Measurements from ENCODE around the gene TRABD2B. TPM values are rescaled to one million over a fixed set of nuclear protein-coding genes. Genes with fewer than 3 reads are reported as not detected.

The TRABD2B gene
- total and polyA plus RNA-seq, 2 of the 13 experiments (the other 11 are each of a cell fraction or from before 2014, with no cell fraction given), result 0.04 TPM; not detected in 1

DNA sequence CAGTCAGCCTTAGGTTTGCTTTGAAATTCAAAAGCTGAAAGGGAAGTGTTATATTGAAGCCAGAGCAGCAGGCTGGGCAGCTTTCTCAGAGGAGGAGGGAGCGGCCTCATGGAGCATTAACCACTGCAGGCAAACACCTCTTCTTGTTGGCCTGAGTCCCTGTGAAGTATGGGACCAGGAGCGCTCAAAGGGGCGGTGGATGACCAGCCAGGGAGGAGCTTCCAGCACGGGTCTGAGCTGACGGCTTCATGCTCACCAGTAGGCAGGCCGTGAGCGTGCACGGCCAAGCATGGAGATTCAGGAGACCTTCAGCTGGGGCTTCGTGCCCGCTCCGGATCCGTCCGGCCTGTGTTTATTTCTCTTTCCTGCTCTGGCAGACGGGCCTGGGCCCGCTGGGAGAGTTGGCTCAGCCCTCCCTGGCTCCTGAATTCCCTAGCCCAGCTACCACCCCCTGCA, 245.2 kb downstream of the TRABD2B start:
- H3K4me3 ChIP-seq (replicated peaks in 1 of 3; ENCODE audit: insufficient read depth in 1 of 3, low read depth in 2 of 3, low read length in 3 of 3), result no peak overlapping the region
- ATAC-seq (no peak), DNase-seq (ENCODE audit: low spot score) (no peak), FAIRE-seq (no peak)
- no peaks in the 10 kb centered on the region for H3K36me3 ChIP-seq (replicated peaks in 1 of 2; ENCODE audit: control insufficient read depth in 1 of 2, insufficient read depth in 2 of 2, low read length in 2 of 2)
- TF ChIP-seq TFDP2 (CRISPR knock-in tag; IDR thresholded peaks at IDR 0.05), result no peak
- 0 out of 2 replicates have a peak, but pooled peaks have one; percentile 14 for TF ChIP-seq ZNF687 (CRISPR knock-in tag; IDR thresholded peaks at IDR 0.05)
- H3K9ac ChIP-seq (ENCODE audit: insufficient read depth, low read depth, low read length), result no peak overlapping the region
- no peaks in the 10 kb centered on the region for H3K9me3 ChIP-seq (ENCODE audit: low read length)
- H3K4me1 ChIP-seq (ENCODE audit: insufficient read depth, low read length), result no peaks in the 10 kb centered on the region
- peaks cover 4 to 12% of the 10 kb centered on the region in 2 experiments; a peak in 3 of 5 replicates for H3K27me3 ChIP-seq (ENCODE audit: control insufficient read depth in 1 of 2, insufficient read depth in 2 of 2, low read length in 2 of 2)
- ChIA-PET POLR2A (no interaction called here), CTCF (ENCODE audit: low intra/inter-chr PET ratio, low total read pairs) (no interaction called here)
- 54% methylated on average over 7 of the region's 15 CpGs for WGBS (ENCODE audit: low lambda C conversion rate)
- H4K20me1 ChIP-seq (ENCODE audit: insufficient read depth, low read length), result no peaks in the 10 kb centered on the region
- H3K79me2 ChIP-seq (ENCODE audit: insufficient read depth, low read length), result no peaks in the 10 kb centered on the region
- in situ Hi-C loops (cut with HindIII; ENCODE audit: extremely low pct_ligation_motif_present, low pct_unique_long_range_greater_than_20kb), result no loop called here
- H3K27ac ChIP-seq (ENCODE audit: extremely low read length, insufficient read depth, low read length), result no peak overlapping the region
- H3K4me2 ChIP-seq (ENCODE audit: low read depth, low read length), result no peak overlapping the region
- no peak overlapping the region for H2AFZ ChIP-seq (ENCODE audit: low read length)
- intact Hi-C loops (cut with micrococcal nuclease; ENCODE audit: unreplicated experiment), result no loop called here
- no TSS peak for BruUV-seq (replicated peaks)
